22Rv1 (cell line): ENCODE measurements around the gene S1PR1.
A peak's percentile ranks its signal among the peaks of the same experiment; 100 is the strongest.

Experiments used
- CTCF ChIP-seq: fragments of 450-650 bp; IDR thresholded peaks from 2 replicates; pipeline ENCODE4 v1.5.1; 2017; ENCODE audit warnings: mild to moderate bottlenecking
- ZFX ChIP-seq: fragments of 450-650 bp; IDR thresholded peaks from 2 replicates; pipeline ENCODE4 v1.6.1; 2017; ENCODE audit warnings: antibody characterized with exemption, borderline replicate concordance

GRCh38 chr1:101239095-101240040, 2.5 kb downstream of the S1PR1 start:
- TF ChIP-seq CTCF (peak; percentile 76), ZFX (no peak)
